Loucy (cell line): Measurements from ENCODE around the gene TPO.

Experiments used
- H2AFZ ChIP-seq: fragments of 200-600 bp; sonication (generic); 2 replicates; pipeline ENCODE4 v1.6.0; 2016; ENCODE audit warnings: antibody characterized with exemption, mild to moderate bottlenecking, low read length, moderate library complexity
- H3F3A ChIP-seq: fragments of 200-600 bp; 2 replicates; pipeline ENCODE4 v1.6.0; 2016; ENCODE audit warnings: antibody characterized with exemption, low read depth, mild to moderate bottlenecking
- H3K27me3 ChIP-seq: fragments of 200-600 bp; sonication (generic); 2 replicates; pipeline ENCODE4 v1.6.1; 2014; ENCODE audit warnings: low read length, mild to moderate bottlenecking; ENCODE audit not compliant: insufficient read depth, poor library complexity, severe bottlenecking
- H3K36me3 ChIP-seq: fragments of 200-600 bp; sonication (generic); 2 replicates; pipeline ENCODE4 v1.6.1; 2016; ENCODE audit warnings: low read length; ENCODE audit not compliant: insufficient read depth
- H3K4me1 ChIP-seq: fragments of 200-600 bp; sonication (generic); 2 replicates; pipeline ENCODE4 v1.5.1; 2014; ENCODE audit warnings: low read length, mild to moderate bottlenecking; ENCODE audit not compliant: insufficient read depth, poor library complexity, severe bottlenecking
- H3K4me2 ChIP-seq: fragments of 200-600 bp; sonication (generic); 2 replicates; pipeline ENCODE4 v1.6.0; 2014; ENCODE audit warnings: antibody characterized with exemption, low read length, low read depth, mild to moderate bottlenecking; ENCODE audit not compliant: poor library complexity, severe bottlenecking
- H3K4me3 ChIP-seq: fragments of 200-600 bp; sonication (generic); 2 replicates; pipeline ENCODE4 v1.5.1; 2014; ENCODE audit warnings: low read length, mild to moderate bottlenecking, mixed read lengths; ENCODE audit not compliant: poor library complexity, severe bottlenecking
- H3K79me2 ChIP-seq: fragments of 200-600 bp; sonication (generic); 2 replicates; pipeline ENCODE4 v1.6.1; 2014; ENCODE audit warnings: low read length; ENCODE audit not compliant: insufficient read depth
- H3K9ac ChIP-seq: fragments of 200-600 bp; sonication (generic); 2 replicates; pipeline ENCODE4 v1.6.0; 2014; ENCODE audit warnings: mild to moderate bottlenecking, low read depth, low read length, moderate library complexity; ENCODE audit not compliant: poor library complexity, severe bottlenecking
- H3K9me2 ChIP-seq: fragments of 200-600 bp; sonication (generic); replicated peaks from 2 replicates; pipeline ENCODE4 v1.6.1; 2016; ENCODE audit warnings: low read depth, low read length, mixed read lengths
- H3K9me3 ChIP-seq: fragments of 200-600 bp; sonication (generic); 2 replicates; pipeline ENCODE4 v1.6.1; 2014; ENCODE audit warnings: mild to moderate bottlenecking, antibody characterized with exemption, low read length, low read depth; ENCODE audit not compliant: insufficient read depth
- H4K20me1 ChIP-seq: fragments of 200-600 bp; sonication (generic); 2 replicates; pipeline ENCODE4 v1.6.0; 2014; ENCODE audit warnings: antibody characterized with exemption, low read length, mild to moderate bottlenecking; ENCODE audit not compliant: insufficient read depth, poor library complexity, severe bottlenecking
- EZH2phosphoT487 ChIP-seq: fragments of 200-600 bp; IDR thresholded peaks from 2 replicates; pipeline ENCODE4 v1.6.1; 2018; ENCODE audit warnings: antibody characterized with exemption, mild to moderate bottlenecking, moderate library complexity, borderline replicate concordance
- TF ChIP-seq, protein P1 (sequence below): fragments of 200-600 bp; sonication (generic); conservative IDR thresholded peaks from 2 replicates; pipeline ENCODE4 v1.5.1; 2014; ENCODE audit warnings: mild to moderate bottlenecking, antibody characterized with exemption, low read length

The TPO gene

GRCh38 chr2:1542971-1543370, 129.7 kb downstream of the TPO start:
- Histone ChIP-seq H3K4me1 (peaks cover 6% of the 10 kb centered on the region), H3K4me2 (no peak overlapping the region), H3K4me3 (no peak overlapping the region), H3K27me3 (no peaks in the 10 kb centered on the region), H3K9ac (no peak overlapping the region), H3K79me2 (no peaks in the 10 kb centered on the region), H3K36me3 (no peaks in the 10 kb centered on the region), H4K20me1 (no peaks in the 10 kb centered on the region), H3K9me2 (no peaks in the 10 kb centered on the region), H2AFZ (no peak overlapping the region), H3K9me3 (no peaks in the 10 kb centered on the region), H3F3A (no peaks in the 10 kb centered on the region)
- TF ChIP-seq EZH2phosphoT487, result no peak
- TF ChIP-seq, protein P1, sequence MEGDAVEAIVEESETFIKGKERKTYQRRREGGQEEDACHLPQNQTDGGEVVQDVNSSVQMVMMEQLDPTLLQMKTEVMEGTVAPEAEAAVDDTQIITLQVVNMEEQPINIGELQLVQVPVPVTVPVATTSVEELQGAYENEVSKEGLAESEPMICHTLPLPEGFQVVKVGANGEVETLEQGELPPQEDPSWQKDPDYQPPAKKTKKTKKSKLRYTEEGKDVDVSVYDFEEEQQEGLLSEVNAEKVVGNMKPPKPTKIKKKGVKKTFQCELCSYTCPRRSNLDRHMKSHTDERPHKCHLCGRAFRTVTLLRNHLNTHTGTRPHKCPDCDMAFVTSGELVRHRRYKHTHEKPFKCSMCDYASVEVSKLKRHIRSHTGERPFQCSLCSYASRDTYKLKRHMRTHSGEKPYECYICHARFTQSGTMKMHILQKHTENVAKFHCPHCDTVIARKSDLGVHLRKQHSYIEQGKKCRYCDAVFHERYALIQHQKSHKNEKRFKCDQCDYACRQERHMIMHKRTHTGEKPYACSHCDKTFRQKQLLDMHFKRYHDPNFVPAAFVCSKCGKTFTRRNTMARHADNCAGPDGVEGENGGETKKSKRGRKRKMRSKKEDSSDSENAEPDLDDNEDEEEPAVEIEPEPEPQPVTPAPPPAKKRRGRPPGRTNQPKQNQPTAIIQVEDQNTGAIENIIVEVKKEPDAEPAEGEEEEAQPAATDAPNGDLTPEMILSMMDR, result no peak

DNA sequence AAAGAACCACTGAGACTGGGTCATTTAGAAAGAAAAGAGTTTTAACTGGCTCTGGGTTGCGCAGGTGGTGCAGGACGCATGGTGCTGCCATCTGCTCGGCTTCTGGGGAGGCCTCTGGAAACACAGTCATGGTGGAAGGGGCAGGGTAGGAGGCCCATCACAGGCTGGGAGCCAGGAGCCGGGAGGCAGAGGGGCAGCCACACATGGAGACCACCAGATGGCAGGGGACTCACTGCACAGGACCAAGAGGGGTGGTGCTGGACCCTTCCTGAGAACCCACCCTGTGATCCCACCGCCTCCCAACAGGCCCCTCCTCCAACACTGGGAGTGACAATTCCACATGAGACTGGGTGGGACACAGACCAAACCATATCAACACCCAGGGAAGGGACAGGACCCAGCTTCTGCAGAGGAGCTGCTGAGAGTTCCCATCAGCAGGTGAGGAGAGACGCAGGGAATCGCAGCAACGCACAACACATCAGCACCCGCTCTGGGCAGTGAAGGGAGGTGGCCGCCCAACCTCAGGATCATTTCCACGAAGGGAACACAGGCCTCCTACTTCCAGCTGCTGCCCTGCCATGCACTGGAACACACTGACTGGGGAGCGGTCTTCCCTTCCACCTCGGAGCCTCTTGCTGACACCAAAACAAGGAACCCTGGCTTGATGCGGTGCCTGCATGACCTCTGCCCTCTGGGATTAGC, 130.7 kb downstream of the TPO start:
- H3K4me3 ChIP-seq, result no peak overlapping the region
- H3K4me1 ChIP-seq, result no peaks in the 10 kb centered on the region
- no peaks in the 10 kb centered on the region for H3F3A ChIP-seq
- no peaks in the 10 kb centered on the region for H4K20me1 ChIP-seq
- no peak for TF ChIP-seq EZH2phosphoT487
- TF ChIP-seq, protein P1, result no peak
- H3K27me3 ChIP-seq, result no peaks in the 10 kb centered on the region
- H3K36me3 ChIP-seq, result no peaks in the 10 kb centered on the region
- no peaks in the 10 kb centered on the region for H3K79me2 ChIP-seq
- no peaks in the 10 kb centered on the region for H3K9me3 ChIP-seq
- no peaks in the 10 kb centered on the region for H3K9me2 ChIP-seq
- no peak overlapping the region for H2AFZ ChIP-seq
- no peak overlapping the region for H3K4me2 ChIP-seq
- H3K9ac ChIP-seq, result no peak overlapping the region

DNA sequence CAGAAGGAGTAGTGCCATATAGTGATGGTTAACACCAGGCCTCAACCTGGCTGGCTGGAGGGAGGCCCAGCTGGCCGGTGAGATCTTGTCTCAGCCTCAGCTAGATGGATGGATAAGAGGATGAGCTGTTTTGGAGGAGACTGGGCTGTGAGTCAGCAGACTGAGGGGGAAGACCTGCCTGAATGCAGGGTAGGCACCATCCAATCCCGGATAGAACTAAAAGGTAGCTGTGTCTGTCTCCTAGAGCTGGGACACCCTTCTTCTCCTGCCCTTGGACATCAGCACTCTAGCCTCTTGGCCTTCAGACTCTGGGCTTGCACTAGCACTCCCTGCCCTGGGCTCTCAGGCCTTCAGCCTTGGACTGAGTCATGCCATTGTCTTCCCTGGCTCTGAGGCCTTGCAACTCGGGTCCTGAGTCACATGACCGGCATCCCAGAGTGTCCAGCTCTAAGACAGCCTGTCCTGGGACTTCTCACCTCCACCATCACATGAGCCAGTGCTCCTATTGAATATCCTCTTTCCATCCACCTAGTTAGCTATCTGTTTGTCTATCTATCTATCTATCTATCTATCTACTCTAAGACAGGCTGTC, 131.3 kb downstream of the TPO start:
- Histone ChIP-seq H3K4me2 (no peak overlapping the region), H3K4me3 (no peak overlapping the region), H3K79me2 (no peaks in the 10 kb centered on the region), H3K36me3 (no peaks in the 10 kb centered on the region), H3F3A (no peaks in the 10 kb centered on the region), H3K9me3 (no peaks in the 10 kb centered on the region), H3K27me3 (no peaks in the 10 kb centered on the region), H3K4me1 (no peaks in the 10 kb centered on the region), H2AFZ (no peak overlapping the region), H4K20me1 (no peaks in the 10 kb centered on the region), H3K9me2 (no peaks in the 10 kb centered on the region), H3K9ac (no peak overlapping the region)
- TF ChIP-seq EZH2phosphoT487, result no peak
- TF ChIP-seq, protein P1, result no peak
